Left ventricle myocardium superior (tissue), 1 donor: ENCODE data around the gene HIPK3. TPM values are rescaled to one million over a fixed set of nuclear protein-coding genes. Genes with fewer than 3 reads are reported as not detected.
"Not testable (repeated sequence)": the region's sequence is repeated elsewhere in the genome, so short reads cannot be mapped to it uniquely, and the experiment has no call there.

Experiments
- ATAC-seq: fragments of 200-7000 bp; cut with Tn5 transposase; one replicate; pipeline ENCODE4 v1.9.1; 2020; ENCODE audit warnings: mild to moderate bottlenecking, moderate library complexity
- DNase-seq: peaks from one replicate; pipeline ENCODE4 v3.0.0-alpha.2; 2020
- intact Hi-C: fragments of 100-400 bp; cut with micrococcal nuclease; formaldehyde crosslinking; loops from one replicate; pipeline ENCODE4 v1.11.0; 2022
- long read RNA-seq: library from polyadenylated mRNA; unstranded; transcript quantifications from one replicate; pipeline ENCODE4 v2.0.0, GENCODE V29; 2021
- total RNA-seq: library from RNA; stranded (reverse); fragmentation: NEBNext Ultra II Directional; extraction: Animal tissue kit (Norgen Biotek cat#: 25700); gene quantifications from one replicate; pipeline ENCODE4 v1.2.1, GENCODE V29; 2021
- donor health status: DM: no; HTN: yes; CAD: no; lungs with severe emphysema.

Gene HIPK3
- total RNA-seq: 306 TPM
- long read RNA-seq, full-length matches to known transcripts: 1 of 60 reads
- long read RNA-seq, partial matches to known transcripts: 56 of 60 reads
- long read RNA-seq, other reads (novel, unspliced or antisense): 3 of 60 reads

DNA sequence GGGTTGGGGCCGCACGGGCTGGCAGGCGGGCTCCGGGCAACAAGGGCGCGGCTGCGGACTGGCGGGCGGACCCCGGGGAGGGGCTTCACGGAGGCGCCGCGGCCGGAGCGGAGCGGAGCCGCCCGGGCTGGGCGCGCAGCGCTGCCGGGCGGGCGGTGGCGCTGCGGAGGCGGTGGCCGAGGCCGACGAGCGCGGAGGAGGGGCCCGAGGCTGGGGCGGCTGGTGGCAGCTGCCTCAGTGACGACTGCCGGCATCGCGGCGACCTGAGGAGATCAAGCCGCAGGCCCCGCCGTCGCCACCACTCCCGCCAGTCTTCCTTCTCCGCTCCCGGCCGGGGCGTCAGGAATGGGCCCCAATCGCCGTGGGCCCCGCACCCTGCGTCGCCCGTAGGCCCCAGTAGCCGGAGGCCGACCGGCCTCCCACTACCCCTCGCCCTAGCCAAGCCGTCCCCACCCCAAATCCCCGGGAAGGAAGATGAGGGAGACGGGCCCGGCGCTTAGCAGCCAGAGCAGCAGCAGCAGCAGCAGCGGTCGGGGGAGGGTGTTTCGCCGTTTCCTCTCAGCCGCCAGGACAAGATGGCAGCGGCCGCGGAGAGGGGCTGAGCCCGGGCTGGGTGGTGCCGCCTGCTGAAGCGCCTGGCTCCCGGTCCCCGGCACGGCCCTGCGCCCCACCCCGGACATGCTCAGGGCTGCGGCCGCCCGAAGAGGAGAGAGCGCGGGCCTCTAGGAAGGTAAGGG lies at the start of gene HIPK3:
Gene HIPK3, plus strand, starts transcription at position 222 of the 737 bp plus-strand sequence.
- DNase-seq (peak; percentile 92), ATAC-seq (peak; percentile 88)
- intact Hi-C loops: loop anchor here (5.0 kb wide), 1 partner anchor 70 kb away; no protein-coding TSS in a partner anchor

DNA sequence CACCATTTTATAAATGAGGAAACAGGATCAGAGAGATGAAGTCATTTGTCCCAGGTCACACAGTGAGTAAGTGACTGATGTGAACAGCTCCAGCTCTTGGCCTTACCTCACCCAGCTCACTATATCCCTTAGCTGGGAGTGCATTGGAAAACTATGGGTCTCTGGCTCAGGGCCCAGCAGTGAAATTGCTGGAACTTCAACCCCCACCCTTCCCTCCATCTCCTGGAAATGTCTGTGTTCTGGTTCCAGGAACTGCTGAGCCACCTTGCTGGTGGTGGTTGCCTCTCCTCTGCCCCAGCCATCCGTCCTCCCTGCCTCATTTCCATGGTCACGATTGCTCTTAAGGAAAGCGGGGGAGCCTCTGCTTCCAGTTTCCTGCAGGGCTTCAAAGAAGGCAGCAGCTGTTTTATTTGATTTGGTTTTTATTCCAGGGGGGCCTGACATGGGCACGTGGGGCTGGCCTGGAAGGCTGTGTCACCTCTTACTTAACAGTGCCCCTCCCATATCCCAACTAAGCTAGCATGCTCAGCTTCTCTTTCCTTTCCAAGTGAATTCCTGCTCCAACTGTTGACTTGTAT lies 49.7 kb upstream of the HIPK3 start:
- DNase-seq: peak; percentile 43
- intact Hi-C loops: no loop called here
- ATAC-seq: peak; percentile 82

- ATAC-seq (no peak), DNase-seq (no peak)
- intact Hi-C loops: no loop called here
These were observed 49.0 kb upstream of the HIPK3 start for GRCh38 chr11:33208150-33208549.

- DNase-seq: no peak
- intact Hi-C loops: no loop called here
- no peak for ATAC-seq
These were observed 46.0 kb upstream of the HIPK3 start for GRCh38 chr11:33211153-33211552.

DNA sequence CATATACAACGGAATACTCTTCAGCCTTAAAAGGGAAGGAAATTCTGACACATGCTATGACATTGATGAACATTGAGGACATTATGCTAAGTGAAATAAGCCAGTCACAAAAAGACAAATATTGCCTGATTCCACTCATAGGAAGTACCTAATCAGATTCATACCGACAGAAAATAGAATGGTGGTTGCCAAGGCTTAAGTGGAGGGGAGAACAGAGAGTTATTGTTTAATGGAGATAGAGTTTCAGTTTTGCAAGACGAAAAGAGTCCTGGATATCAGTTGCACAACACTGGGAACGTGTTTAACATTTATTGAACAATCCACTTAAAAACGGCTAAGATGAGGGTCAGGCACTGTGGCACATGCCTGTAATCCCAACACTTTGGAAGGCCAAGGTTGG lies 45.6 kb upstream of the HIPK3 start:
- no peak for DNase-seq
- intact Hi-C loops: no loop called here

DNA sequence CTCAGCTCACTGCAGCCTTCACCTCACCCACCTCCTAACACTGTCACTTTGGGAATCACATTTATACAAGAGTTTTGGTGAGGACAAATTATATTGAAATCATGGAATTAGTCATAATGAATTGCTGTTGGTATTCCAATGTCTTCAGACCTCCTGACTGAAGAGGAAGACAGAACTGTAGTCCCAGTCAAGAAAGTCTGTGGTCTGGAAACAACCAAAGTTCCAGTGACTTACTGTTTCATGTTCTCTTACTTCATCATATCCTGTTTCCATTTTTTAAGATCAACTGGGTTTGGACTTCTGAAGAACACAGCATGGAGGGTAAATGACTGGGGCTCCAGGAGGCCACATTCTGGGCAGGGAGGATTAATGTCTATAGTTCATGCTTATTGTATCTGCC lies 43.0 kb upstream of the HIPK3 start:
- ATAC-seq: no peak
- DNase-seq: no peak
- intact Hi-C loops: no loop called here

More for the DNA sequence above, 45.6 kb upstream of the HIPK3 start:
- ATAC-seq: no peak

- DNase-seq: no peak
- intact Hi-C loops: no loop called here
- no peak for ATAC-seq
These were observed 42.4 kb upstream of the HIPK3 start for GRCh38 chr11:33214767-33215166.

DNA sequence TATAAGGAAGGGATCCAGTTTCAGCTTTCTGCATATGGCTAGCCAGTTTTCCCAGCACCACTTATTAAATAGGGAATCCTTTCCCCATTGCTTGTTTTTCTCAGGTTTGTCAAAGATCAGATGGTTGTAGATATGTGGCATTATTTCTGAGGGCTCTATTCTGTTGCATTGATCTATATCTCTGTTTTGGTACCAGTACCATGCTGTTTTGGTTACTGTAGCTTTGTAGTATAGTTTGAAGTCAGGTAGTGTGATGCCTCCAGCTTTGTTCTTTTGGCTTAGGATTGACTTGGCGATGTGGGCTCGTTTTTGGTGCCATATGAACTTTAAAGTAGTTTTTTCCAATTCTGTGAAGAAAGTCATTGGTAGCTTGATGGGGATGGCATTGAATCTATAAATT lies 40.5 kb upstream of the HIPK3 start:
- DNase-seq, intact Hi-C loops, ATAC-seq: not testable (repeated sequence)

- no peak for ATAC-seq
- no peak for DNase-seq
- intact Hi-C loops: no loop called here
These were observed 35.0 kb upstream of the HIPK3 start for GRCh38 chr11:33222052-33222750.

GRCh38 chr11:33225371-33225770 lies 31.8 kb upstream of the HIPK3 start:
- no peak for ATAC-seq
- DNase-seq: no peak
- intact Hi-C loops: no loop called here

DNA sequence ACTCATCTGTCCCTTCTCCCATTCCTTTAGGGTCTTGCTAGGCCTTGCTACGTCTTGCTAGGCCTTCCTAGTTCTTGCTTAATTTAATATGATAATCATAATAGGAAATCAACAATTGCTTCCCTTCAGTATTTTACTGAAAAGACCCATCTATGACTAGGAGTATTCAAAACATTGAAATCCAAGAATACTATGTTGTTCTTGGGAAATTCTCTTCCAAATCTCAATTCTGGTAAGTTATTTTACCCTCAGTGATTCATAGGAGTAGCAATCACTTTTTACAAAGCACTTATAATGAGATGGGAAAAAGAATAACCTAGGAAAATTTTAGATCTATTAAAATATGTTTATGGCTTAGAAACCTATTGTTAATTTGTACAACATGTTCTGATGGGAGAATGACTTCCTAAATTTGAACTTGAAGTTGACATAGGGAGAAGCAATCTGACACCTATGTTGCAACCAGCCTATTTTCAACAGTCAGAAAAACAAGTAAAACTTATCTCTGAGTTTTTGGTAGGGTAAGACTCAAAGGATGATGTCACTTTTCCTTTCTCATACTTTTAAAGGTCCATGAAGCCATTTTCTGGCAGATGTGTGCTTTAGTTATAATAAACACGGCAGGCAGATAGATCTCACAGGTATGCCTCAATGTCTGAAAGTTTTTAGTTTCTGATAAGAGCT lies 29.5 kb upstream of the HIPK3 start:
- DNase-seq (no peak), ATAC-seq (peak; percentile 67)
- intact Hi-C loops: no loop called here

- ATAC-seq (peak; percentile 41), DNase-seq (no peak)
- intact Hi-C loops: no loop called here
These were observed 22.6 kb upstream of the HIPK3 start for GRCh38 chr11:33234397-33235190.

DNA sequence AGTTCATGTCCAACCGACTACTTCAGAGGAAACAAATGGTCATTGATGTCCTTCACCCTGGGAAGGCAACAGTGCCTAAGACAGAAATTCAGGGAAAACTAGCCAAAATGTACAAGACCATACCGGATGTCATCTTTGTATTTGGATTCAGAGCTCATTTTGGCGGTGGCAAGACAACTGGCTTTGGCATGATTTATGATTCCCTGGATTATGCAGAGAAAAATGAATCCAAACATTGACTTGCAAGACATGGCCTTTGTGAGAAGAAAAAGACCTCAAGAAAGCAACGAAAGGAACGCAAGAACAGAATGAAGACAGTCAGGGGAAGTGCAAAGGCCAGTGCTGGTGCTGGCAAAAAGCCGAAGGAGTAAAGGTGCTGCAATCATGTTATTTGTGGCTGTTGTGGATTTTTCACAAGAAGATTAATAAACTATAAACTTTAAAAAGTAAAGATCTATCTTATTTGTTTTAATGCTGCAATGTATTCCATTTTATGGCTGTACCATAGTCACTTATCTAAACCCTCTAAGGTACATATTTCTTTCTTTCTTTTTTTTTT lies 20.1 kb upstream of the HIPK3 start:
- DNase-seq (no peak), ATAC-seq (no peak)
- intact Hi-C loops: no loop called here

DNA sequence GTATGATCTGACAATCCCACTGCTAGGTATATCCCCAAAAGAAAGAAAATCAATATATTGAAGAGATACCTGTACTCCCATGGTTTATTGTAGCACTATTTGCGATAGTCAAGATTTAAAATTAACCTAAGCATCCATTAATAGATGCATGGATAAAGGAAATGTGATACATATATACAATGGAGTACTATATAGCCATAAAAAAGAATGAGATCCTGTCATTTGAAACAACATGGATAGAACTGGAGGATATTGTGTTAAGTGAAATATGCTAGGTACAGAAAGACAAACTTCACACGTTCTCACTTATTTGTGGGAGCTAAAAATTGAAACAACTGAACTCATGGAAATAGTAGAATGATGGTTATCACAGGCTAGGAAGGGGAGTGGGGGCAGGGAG lies 14.6 kb upstream of the HIPK3 start:
- intact Hi-C loops: no loop called here
- ATAC-seq (no peak), DNase-seq (no peak)

- intact Hi-C loops, ATAC-seq, DNase-seq: not testable (repeated sequence)
These were observed 13.5 kb upstream of the HIPK3 start for GRCh38 chr11:33243654-33244053.

DNA sequence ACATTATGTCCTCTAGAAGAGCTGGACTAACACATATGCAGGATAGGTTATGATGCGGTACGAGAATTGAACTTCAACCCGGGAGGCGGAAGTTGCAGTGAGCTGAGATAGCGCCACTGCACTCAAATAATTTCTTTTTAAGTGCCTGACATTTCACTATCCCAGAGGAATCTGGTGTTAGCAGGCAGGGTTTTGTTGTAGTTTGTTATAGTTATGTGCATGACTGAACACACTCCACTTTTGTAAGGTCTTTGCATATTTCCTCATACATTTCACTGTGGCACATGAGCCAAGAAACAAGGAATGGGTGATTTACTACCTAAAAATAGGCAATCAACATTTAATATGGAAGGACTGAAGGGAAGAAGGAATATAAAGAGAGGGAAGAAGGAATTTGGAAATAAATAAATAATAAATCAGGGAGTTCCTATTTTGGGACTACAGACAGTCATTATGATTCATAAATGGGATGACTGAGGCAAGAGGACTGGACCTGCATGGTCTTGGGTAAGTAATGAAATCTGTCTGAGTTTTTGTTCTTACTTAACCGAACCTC lies 8.7 kb upstream of the HIPK3 start:
- ATAC-seq: no peak
- intact Hi-C loops: no loop called here
- no peak for DNase-seq

- no peak for DNase-seq
- intact Hi-C loops: loop anchor here (5.0 kb wide), 1 partner anchor 71 kb away; no protein-coding TSS in a partner anchor
- no peak for ATAC-seq
These were observed 959 bp upstream of the HIPK3 start for GRCh38 chr11:33256031-33256812.
